IMR-90 (cell line): ENCODE measurements around the gene ATP5MC3.

Experiments used
- BHLHE40 ChIP-seq: fragments of 150-350 bp; IDR thresholded peaks from 2 replicates; pipeline ENCODE4 v1.6.1; 2016; ENCODE audit warnings: mild to moderate bottlenecking, low read depth, low read length
- CEBPB ChIP-seq: IDR thresholded peaks from 2 replicates; pipeline ENCODE4 v1.6.1; 2012; ENCODE audit warnings: low read depth, low read length, improper control_type of control experiment
- CHD1 ChIP-seq: IDR thresholded peaks from 2 replicates; pipeline ENCODE4 v1.6.1; 2012; ENCODE audit warnings: low read depth, low read length, improper control_type of control experiment
- CTCF ChIP-seq: conservative IDR thresholded peaks from 2 replicates; pipeline ENCODE4 v1.5.1; 2012; ENCODE audit warnings: mild to moderate bottlenecking, low read depth, low read length, improper control_type of control experiment
- FOS ChIP-seq: fragments of 150-350 bp; IDR thresholded peaks from 2 replicates; pipeline ENCODE4 v1.6.1; 2016; ENCODE audit warnings: low read depth, low read length
- MAZ ChIP-seq: IDR thresholded peaks from 2 replicates; pipeline ENCODE4 v1.6.1; 2012; ENCODE audit warnings: low read depth, mild to moderate bottlenecking, low read length, improper control_type of control experiment, moderate library complexity, borderline replicate concordance
- MXI1 ChIP-seq: IDR thresholded peaks from 2 replicates; pipeline ENCODE4 v1.6.1; 2012; ENCODE audit warnings: low read depth, mild to moderate bottlenecking, low read length, moderate library complexity, borderline replicate concordance
- NFE2L2 ChIP-seq: fragments of 150-350 bp; IDR thresholded peaks from 2 replicates; pipeline ENCODE4 v1.6.1; 2016; ENCODE audit warnings: low read depth, mild to moderate bottlenecking, low read length
- POLR2A ChIP-seq: IDR thresholded peaks from 2 replicates; pipeline ENCODE4 v1.6.1; 2012; ENCODE audit warnings: mild to moderate bottlenecking, low read depth, low read length
- RAD21 ChIP-seq: IDR thresholded peaks from 2 replicates; pipeline ENCODE4 v1.6.1; 2012; ENCODE audit warnings: low read length, improper control_type of control experiment
- RCOR1 ChIP-seq: IDR thresholded peaks from 2 replicates; pipeline ENCODE4 v1.6.1; 2012; ENCODE audit warnings: mild to moderate bottlenecking, low read length, improper control_type of control experiment; ENCODE audit not compliant: insufficient replicate concordance
- SMC3 ChIP-seq: fragments of 150-350 bp; IDR thresholded peaks from 2 replicates; pipeline ENCODE4 v1.6.1; 2016; ENCODE audit warnings: low read depth, mild to moderate bottlenecking, antibody characterized with exemption, low read length, moderate library complexity
- USF2 ChIP-seq: fragments of 150-350 bp; IDR thresholded peaks from 2 replicates; pipeline ENCODE4 v1.6.1; 2017; ENCODE audit warnings: mild to moderate bottlenecking, antibody characterized with exemption, low read length, low read depth
- TF ChIP-seq, protein P1 (sequence below): fragments of 150-350 bp; IDR thresholded peaks from 2 replicates; pipeline ENCODE4 v1.6.1; 2016; ENCODE audit warnings: low read depth, mild to moderate bottlenecking, low read length, moderate library complexity, borderline replicate concordance

GRCh38 chr2:175205523-175205922 is 24.0 kb upstream of the ATP5MC3 start:
- no peak for TF ChIP-seq CTCF
- no peak for TF ChIP-seq POLR2A
- TF ChIP-seq CHD1: no peak
- TF ChIP-seq FOS: 0 out of 2 replicates have a peak, but pooled peaks have one; percentile 14
- TF ChIP-seq SMC3: no peak
- no peak for TF ChIP-seq USF2
- TF ChIP-seq, protein P1, sequence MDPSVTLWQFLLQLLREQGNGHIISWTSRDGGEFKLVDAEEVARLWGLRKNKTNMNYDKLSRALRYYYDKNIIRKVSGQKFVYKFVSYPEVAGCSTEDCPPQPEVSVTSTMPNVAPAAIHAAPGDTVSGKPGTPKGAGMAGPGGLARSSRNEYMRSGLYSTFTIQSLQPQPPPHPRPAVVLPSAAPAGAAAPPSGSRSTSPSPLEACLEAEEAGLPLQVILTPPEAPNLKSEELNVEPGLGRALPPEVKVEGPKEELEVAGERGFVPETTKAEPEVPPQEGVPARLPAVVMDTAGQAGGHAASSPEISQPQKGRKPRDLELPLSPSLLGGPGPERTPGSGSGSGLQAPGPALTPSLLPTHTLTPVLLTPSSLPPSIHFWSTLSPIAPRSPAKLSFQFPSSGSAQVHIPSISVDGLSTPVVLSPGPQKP: no peak
- TF ChIP-seq BHLHE40: no peak
- no peak for TF ChIP-seq RAD21
- no peak for TF ChIP-seq CEBPB
- TF ChIP-seq MXI1: no peak
- TF ChIP-seq NFE2L2: no peak
- TF ChIP-seq MAZ: no peak
- no peak for TF ChIP-seq RCOR1
